Peyer's patch (tissue), 4 donors: Measurements from ENCODE around the gene ADCY2.

Experiments used
- POLR2A ChIP-seq, 2 donors: fragments of 450-650 bp; IDR thresholded peaks; one replicate each; pipeline ENCODE4 v1.5.1; 2017; ENCODE audit warnings: antibody characterized with exemption in 2 of 2, mild to moderate bottlenecking in 2 of 2, moderate library complexity in 2 of 2
- TF ChIP-seq, protein P1 (sequence below), 6 experiments: fragments of 450-650 bp in 4 of 6; fragments of 200-600 bp in 2 of 6; sonication (generic) in 1 of 6; IDR thresholded peaks; one replicate each; pipeline ENCODE4 v1.5.1; 2017 to 2019; ENCODE audit warnings: antibody characterized with exemption in 6 of 6, mild to moderate bottlenecking in 3 of 6, moderate library complexity in 1 of 6

GRCh38 chr5:7629561-7629960, 233.6 kb downstream of the ADCY2 start:
- TF ChIP-seq, protein P1, sequence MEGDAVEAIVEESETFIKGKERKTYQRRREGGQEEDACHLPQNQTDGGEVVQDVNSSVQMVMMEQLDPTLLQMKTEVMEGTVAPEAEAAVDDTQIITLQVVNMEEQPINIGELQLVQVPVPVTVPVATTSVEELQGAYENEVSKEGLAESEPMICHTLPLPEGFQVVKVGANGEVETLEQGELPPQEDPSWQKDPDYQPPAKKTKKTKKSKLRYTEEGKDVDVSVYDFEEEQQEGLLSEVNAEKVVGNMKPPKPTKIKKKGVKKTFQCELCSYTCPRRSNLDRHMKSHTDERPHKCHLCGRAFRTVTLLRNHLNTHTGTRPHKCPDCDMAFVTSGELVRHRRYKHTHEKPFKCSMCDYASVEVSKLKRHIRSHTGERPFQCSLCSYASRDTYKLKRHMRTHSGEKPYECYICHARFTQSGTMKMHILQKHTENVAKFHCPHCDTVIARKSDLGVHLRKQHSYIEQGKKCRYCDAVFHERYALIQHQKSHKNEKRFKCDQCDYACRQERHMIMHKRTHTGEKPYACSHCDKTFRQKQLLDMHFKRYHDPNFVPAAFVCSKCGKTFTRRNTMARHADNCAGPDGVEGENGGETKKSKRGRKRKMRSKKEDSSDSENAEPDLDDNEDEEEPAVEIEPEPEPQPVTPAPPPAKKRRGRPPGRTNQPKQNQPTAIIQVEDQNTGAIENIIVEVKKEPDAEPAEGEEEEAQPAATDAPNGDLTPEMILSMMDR (IDR thresholded peaks at IDR 0.05), result no peak
- TF ChIP-seq POLR2A (IDR thresholded peaks at IDR 0.05), result no peak
